Heart left ventricle (tissue), 13 donors: ENCODE measurements around the gene LITAF.

Experiments used
- POLR2A ChIP-seq, 2 donors: fragments of 450-650 bp; IDR thresholded peaks; one replicate each; pipeline ENCODE4 v1.6.1; 2017; ENCODE audit warnings: antibody characterized with exemption in 2 of 2, mild to moderate bottlenecking in 2 of 2, moderate library complexity in 2 of 2
- TF ChIP-seq, protein P1 (sequence below), 12 donors: fragments of 200-600 bp; sonication (generic) in 4 of 12; IDR thresholded peaks; one replicate each; pipeline versions ENCODE4 v1.5.0 to v1.8.0; 2018 to 2022; ENCODE audit warnings: antibody characterized with exemption in 12 of 12, mild to moderate bottlenecking in 5 of 12
- donor health status: ischemic (EF 13 %, LVEDD 7.1; RV severe dilation, severe dysfunction).
- donor health status: DM: no; HTN: yes; CAD: no.
- donor health status: DM: no; HTN: no; CAD: no.
- donor health status: ischemic (EF 25% LVEDD 6.9; RV normal size, moderate dysfunction).
- donor health status: ischemic (EF 25% LVEDD 5.7; RV mildly dilated, moderate dysfunction).
- donor health status: ischemic (EF 35%, LVEDD 5.7; RV mildly dilated, moderate dysfunction).
- donor health status: nonischemic (EF 11% LVEDD 7.7; RV severe dilation, severe dysfunction).
- donor health status: DM: yes; HTN: yes; CAD: no.
- donor health status: PGD.
- donor health status: ischemic (EF 29% LVEDD 5.4; RV normal size, mild dysfunction).
- donor health status: nonischemic (EF 23%, LVEDD 6.1; RV moderate dilation, normal function).

DNA sequence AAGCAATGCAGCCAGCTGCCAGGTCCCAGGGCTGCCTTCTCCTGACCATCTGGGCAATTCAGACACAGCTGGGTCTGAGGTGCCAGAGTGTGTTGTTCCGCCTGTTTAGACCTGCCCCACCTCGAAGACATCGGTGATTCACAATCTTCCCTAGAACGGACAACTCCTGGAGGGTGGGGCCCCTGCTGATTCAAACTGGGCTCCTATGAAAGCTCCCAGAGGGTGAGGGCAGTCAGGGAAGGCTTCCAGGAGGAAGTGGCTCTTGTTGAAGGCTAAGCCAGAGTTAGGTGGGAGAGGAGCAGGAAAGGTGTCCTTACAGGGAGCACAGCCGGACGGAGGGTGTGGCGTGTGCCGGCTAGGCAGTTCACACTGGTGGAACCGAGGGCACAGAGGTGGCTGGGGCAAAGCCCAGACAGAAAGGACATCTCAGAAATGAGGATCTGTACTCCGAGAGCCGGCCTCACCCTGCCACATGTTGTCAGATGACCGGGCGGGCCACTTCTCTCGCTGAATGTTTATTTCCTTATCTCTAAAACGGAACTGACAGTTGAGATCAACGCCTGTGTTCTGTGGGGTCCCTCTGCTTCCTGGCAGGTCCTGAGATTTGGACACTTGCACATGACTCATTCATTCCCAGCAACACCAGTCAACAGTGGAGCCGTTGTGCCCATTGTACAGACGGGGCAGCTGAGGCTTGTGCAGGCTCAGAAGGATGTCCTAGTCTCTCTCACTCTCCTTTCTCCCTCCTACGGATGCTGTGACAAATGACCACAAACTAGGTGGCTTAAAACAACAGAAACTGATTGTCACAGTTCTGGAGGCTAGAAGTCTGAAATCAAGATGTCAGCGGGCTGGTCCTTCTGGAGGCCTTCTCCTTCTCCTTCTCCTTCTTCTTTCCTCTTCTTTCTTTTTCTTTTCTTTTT lies 26.9 kb upstream of the LITAF start:
- no peak for TF ChIP-seq POLR2A (IDR thresholded peaks at IDR 0.05)
- TF ChIP-seq, protein P1, sequence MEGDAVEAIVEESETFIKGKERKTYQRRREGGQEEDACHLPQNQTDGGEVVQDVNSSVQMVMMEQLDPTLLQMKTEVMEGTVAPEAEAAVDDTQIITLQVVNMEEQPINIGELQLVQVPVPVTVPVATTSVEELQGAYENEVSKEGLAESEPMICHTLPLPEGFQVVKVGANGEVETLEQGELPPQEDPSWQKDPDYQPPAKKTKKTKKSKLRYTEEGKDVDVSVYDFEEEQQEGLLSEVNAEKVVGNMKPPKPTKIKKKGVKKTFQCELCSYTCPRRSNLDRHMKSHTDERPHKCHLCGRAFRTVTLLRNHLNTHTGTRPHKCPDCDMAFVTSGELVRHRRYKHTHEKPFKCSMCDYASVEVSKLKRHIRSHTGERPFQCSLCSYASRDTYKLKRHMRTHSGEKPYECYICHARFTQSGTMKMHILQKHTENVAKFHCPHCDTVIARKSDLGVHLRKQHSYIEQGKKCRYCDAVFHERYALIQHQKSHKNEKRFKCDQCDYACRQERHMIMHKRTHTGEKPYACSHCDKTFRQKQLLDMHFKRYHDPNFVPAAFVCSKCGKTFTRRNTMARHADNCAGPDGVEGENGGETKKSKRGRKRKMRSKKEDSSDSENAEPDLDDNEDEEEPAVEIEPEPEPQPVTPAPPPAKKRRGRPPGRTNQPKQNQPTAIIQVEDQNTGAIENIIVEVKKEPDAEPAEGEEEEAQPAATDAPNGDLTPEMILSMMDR (IDR thresholded peaks at IDR 0.05) = no peak
